OCI-LY1 (cell line): ENCODE data around the gene ITSN2.

ENCODE experiments used
- CTCF ChIP-seq: fragments of 200-600 bp; sonication (generic), shearing (Covaris generic); IDR thresholded peaks from 2 replicates; pipeline ENCODE4 v1.5.1; 2017; ENCODE audit warnings: mild to moderate bottlenecking, antibody characterized with exemption, low read length, moderate library complexity, mixed read lengths
- EZH2 ChIP-seq: fragments of 200-600 bp; sonication (generic), shearing (Covaris generic); IDR thresholded peaks from 2 replicates; pipeline ENCODE4 v1.8.0; 2017; ENCODE audit warnings: borderline replicate concordance, mixed run types, mild to moderate bottlenecking, antibody characterized with exemption, low read length, moderate library complexity, mixed read lengths

DNA sequence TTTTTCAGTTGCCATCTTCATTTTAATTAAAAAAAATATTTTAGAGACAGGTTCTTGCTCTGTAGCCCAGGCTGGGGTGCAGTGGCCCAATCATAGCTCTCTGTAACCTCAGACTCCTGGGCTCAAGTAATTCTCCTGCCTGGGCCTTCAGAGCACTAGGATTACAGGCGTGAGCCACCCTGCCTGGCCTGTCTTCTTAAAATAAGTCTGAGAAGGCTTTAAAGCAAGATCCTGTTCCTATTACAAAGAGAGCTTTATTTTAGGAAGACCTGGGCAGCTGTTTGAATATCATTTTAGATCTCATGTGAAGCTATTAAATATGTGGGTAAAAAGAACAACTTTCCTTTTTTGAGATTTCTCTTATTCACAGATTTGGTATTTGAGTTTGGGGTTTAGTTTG is 184.0 kb downstream of the ITSN2 start:
- TF ChIP-seq CTCF: no peak
- no peak for TF ChIP-seq EZH2
